Cardiac fibroblast (primary cell): ENCODE results near the gene TEX29.

ENCODE experiments used
- DNase-seq, 2 donors: peaks; one replicate each; pipeline versions ENCODE4 v3.0.0 to v3.0.0-alpha.2; 2010; ENCODE audit warnings: low read depth in 2 of 2
- H3K4me3 ChIP-seq, 2 donors: replicated peaks in 1 of 2; 1 replicate in 1 of 2; 2 replicates in 1 of 2; pipeline ENCODE4 v1.5.1; 2011; ENCODE audit warnings: low read depth in 2 of 2, low read length in 2 of 2, mild to moderate bottlenecking in 2 of 2, moderate library complexity in 1 of 2
- TF ChIP-seq, protein P1 (sequence below): IDR thresholded peaks from one replicate; pipeline ENCODE4 v1.5.1; 2011; ENCODE audit warnings: low read depth, mild to moderate bottlenecking, low read length, inconsistent platforms

The TEX29 gene

DNA sequence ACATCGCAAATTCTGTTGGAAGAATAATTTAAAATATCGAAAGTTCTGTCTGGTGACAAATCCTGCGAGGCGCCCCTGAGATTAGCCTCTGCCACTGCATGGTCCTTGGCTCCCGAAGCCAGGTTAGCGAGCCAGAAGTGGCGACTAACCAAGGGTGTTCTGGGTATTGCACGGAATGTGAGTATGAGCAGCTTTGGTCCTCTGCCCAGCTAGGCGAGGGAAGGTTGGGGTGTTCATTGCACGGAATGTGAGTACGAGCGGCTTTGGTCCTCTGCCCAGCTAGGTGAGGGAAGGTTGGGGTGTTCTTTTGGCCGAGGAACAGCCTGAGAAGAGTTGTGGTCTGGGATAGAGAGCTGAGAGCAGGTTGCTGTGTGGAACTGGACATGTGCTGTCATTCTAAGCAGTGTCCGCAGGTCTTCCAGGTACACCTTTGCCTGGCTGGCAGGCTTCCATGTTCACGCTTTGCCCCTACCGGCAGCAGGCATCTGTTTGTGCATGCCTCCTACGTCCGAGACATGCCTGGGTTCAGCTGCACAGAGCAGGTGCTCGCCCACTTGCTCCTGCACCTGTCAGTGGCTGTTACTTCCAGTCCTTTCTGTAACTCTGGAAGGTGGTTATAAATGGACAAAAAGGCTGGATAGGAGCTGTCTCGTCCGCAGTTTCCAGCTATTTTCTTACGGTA is 18.3 kb upstream of the TEX29 start:
- TF ChIP-seq, protein P1, sequence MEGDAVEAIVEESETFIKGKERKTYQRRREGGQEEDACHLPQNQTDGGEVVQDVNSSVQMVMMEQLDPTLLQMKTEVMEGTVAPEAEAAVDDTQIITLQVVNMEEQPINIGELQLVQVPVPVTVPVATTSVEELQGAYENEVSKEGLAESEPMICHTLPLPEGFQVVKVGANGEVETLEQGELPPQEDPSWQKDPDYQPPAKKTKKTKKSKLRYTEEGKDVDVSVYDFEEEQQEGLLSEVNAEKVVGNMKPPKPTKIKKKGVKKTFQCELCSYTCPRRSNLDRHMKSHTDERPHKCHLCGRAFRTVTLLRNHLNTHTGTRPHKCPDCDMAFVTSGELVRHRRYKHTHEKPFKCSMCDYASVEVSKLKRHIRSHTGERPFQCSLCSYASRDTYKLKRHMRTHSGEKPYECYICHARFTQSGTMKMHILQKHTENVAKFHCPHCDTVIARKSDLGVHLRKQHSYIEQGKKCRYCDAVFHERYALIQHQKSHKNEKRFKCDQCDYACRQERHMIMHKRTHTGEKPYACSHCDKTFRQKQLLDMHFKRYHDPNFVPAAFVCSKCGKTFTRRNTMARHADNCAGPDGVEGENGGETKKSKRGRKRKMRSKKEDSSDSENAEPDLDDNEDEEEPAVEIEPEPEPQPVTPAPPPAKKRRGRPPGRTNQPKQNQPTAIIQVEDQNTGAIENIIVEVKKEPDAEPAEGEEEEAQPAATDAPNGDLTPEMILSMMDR, result no peak
- DNase-seq, result no peak
- no peak overlapping the region for H3K4me3 ChIP-seq

DNA sequence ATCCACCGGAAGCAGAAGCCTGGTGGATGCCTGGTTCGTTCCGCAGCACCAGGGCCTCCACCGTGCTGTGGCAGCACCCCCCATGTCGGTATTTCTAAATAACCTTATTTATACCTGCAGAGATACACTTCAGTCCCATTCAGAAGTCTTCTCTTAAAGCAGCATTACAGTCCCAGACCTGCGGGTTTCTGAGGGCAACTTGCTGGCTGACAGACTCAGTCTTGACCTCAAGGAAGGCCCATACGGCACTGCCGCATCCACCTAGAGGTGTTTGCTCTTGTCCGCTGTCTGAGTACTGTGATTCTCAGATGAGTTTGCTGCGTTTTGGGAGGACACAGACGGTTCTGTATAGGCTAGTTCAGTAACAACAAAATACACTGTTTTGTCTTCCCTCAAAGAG is 16.9 kb upstream of the TEX29 start:
- DNase-seq, result no peak
- no peak overlapping the region for H3K4me3 ChIP-seq
- TF ChIP-seq, protein P1, result no peak

DNA sequence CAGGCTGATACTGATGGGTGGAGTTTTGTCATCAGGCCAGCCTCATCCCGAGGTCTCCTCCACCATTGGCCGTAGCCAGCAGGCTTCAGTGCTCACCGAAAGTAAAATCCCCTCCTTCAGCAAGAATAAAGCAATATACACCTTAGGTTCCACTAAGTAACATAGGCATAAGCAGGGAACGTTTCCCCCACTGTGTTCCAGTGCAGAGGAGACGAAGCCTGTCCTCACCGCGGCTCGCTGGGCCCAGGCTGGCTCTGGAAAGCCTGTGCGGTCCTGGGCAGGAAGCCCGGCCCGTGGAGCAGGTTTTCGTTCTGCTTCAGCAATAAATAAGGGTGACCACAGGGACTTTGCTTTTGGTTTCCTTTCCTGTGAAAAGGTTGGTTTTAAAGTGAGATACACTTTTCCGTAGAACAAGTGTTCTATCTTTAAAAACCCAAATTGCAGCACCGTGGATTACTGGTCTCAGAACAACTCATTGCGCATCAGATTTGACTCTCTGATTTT is 16.3 kb upstream of the TEX29 start:
- no peak for DNase-seq
- TF ChIP-seq, protein P1, result no peak

DNA sequence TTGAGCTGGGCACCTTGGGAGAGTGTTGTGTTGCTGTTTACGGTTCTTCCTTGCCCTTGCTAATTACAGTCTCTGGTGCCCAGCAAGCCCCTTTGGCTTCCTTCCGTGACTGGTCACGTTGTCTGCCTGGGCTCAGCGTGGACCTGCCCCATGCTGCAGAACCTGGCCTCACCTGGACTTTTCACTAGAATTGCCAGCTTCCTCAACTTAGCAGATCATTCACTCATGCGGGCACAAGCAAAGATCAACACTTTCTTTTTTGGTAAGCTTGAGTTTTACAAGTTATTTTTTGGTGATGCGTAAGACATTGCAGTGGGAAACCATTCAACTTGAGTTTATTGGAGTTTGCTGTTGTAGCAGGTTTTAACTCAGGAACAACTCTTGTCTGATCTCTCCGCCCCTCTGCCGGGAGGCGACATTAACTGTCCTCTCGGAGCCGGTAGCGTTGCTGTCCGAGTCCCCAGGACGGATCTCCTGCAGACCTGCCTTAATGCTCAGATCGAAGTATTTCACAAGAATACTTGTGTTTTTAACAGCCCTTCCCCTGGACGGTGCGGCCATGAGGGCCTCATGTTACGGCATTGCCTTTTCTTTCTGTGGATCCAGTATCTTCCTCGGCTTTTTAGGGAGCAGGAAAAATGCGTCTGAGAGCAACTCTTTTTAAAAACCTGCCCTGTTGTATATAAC is 15.7 kb upstream of the TEX29 start:
- no peak for DNase-seq
- H3K4me3 ChIP-seq, result no peak overlapping the region
- TF ChIP-seq, protein P1, result no peak

More for the DNA sequence above, 16.3 kb upstream of the TEX29 start:
- H3K4me3 ChIP-seq, result no peak overlapping the region

DNA sequence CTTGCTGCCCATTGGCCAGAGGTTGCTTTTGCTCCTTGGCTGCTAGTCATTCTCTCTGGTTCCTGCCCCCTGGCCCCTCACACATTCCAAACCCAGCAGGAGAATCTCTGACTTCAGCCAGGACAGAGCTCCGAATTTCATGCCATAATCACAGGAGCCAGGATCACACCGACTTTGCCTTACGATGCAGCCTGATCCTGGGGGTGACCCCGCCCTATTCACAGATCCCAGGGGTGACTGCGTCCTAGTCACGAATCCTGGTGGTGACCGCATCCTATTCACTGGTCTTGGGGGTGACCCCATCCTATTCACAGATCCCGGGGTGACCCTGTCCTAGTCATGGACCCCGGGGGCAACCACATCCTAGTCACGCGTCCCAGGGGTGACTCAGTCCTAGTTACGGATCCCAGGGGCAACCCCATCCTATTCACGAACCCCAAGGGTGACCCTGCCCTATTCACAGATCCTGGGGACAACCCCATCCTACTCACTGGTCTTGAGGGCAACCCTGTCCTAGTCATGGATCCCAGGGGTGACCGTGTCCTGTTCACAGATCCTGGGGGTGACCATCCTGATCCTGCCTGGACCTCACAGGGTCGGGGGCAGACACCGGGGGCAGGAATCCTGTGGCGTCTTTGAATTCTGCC is 7.4 kb upstream of the TEX29 start:
- TF ChIP-seq, protein P1, result no peak
- DNase-seq, result no peak
- no peak overlapping the region for H3K4me3 ChIP-seq

DNA sequence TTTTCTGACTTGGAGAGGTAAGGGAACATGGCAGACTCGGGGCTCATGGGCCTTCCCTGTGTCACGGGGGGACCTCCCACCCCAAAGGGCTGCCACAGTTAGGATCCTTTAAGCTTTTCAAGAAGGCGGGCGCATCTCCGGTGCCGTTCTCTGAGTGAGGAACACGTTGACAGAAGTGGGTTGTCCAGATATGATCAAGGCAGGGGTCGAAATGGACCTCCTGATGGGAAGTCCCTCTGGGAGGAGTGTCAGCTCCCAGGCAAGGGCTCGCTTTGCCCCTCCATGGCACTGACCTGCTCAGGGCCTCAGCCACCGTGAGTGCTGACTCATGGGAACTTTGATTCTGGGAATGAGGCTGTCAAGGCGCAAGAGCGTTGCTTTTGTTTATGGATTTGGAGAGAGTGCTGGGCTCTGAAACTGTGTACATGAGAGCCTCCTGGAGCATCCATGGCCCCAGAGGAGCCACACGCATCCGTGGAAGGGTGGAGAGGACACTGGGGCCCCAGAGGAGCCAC is 6.5 kb upstream of the TEX29 start:
- no peak for DNase-seq
- no peak overlapping the region for H3K4me3 ChIP-seq
- TF ChIP-seq, protein P1, result no peak
